ENCODE measurements around the gene RAB40B. TPM values are rescaled to one million over a fixed set of nuclear protein-coding genes. Genes with fewer than 3 reads are reported as not detected.

RAB40B gene
- total and polyA plus RNA-seq, 4 donors, result 4.9 to 12.2 (median 9.1) TPM

DNA sequence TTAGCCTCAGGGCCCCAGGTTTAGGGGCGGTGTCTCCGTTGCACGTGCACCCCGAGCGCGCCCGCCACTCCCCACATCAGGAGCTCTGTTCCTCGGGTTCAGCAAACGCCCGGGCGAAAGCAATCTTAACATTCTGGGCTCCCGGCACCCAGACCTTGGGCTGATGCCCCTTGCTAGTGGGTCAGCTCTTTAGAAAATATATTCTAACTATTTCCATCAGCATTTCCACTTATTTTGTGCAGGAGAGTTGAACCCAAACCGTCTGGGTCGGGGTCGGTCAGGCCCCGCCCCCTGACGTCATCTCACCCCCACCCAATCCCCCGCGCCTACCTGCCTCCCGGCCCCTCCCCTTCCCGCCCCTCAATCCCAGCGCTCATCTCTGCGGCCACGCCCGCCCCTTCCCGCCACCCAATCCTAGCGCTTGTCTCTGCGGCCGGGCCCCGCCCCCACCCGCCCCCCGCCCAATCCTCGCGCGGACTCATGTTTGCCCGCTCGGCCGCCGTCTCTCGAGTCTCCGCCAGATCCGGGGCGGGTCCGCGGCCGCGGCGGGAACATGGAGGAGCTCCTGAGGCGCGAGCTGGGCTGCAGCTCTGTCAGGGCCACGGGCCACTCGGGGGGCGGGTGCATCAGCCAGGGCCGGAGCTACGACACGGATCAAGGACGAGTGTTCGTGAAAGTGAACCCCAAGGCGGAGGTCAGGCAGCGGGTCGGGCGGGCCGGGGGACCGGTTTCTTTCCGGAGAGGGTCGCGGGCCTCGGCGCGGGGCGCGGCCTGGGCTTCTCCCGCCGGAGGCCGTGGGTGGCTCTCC lies 17.9 kb upstream of the RAB40B start, which contains the start of gene FN3KRP:
FN3KRP (plus strand) TSS at position 504 of the 808 bp plus-strand sequence; CDS start at position 554, 50 bp downstream.
- Histone ChIP-seq H3K36me3 (ENCODE audit: control insufficient read depth in 4 of 4, insufficient read depth in 4 of 4, low read length in 4 of 4) (peaks cover 0 to 15% (median 9%) of the 10 kb centered on the region in 4 donors), H3K9me3 (ENCODE audit: control insufficient read depth in 4 of 4, insufficient read depth in 3 of 4, low read length in 3 of 4) (no peaks in the 10 kb centered on the region), H3K27ac (ENCODE audit: low read depth in 1 of 2, low read length in 1 of 2) (peak within 1 kb of the TSS; percentile 46 to 61), H3K4me3 (peak within 1 kb of the TSS; percentile 92), H3K27me3 (ENCODE audit: control insufficient read depth in 3 of 3, insufficient read depth in 3 of 3, low read length in 2 of 3) (no peaks in the 10 kb centered on the region), H3K9ac (ENCODE audit: insufficient read depth in 1 of 2, low read length in 2 of 2) (peak within 1 kb of the TSS; percentile 57 to 58), H3K4me1 (ENCODE audit: control insufficient read depth in 5 of 5, insufficient read depth in 5 of 5, low read length in 5 of 5) (peaks cover 3 to 14% (median 5%) of the 10 kb centered on the region in 5 donors)
- ATAC-seq (ENCODE audit: insufficient read depth, low FRiP score) (peak; percentile 89), DNase-seq (peak; percentile 94 to 98 (median 96))
- 0% methylated on average over 64 to 75 of the region's 75 CpGs for WGBS, 2 donors
- TF ChIP-seq, protein P1, sequence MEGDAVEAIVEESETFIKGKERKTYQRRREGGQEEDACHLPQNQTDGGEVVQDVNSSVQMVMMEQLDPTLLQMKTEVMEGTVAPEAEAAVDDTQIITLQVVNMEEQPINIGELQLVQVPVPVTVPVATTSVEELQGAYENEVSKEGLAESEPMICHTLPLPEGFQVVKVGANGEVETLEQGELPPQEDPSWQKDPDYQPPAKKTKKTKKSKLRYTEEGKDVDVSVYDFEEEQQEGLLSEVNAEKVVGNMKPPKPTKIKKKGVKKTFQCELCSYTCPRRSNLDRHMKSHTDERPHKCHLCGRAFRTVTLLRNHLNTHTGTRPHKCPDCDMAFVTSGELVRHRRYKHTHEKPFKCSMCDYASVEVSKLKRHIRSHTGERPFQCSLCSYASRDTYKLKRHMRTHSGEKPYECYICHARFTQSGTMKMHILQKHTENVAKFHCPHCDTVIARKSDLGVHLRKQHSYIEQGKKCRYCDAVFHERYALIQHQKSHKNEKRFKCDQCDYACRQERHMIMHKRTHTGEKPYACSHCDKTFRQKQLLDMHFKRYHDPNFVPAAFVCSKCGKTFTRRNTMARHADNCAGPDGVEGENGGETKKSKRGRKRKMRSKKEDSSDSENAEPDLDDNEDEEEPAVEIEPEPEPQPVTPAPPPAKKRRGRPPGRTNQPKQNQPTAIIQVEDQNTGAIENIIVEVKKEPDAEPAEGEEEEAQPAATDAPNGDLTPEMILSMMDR (IDR thresholded peaks at IDR 0.05; ENCODE audit: control extremely low read depth, extremely low read depth), result no peak

DNA sequence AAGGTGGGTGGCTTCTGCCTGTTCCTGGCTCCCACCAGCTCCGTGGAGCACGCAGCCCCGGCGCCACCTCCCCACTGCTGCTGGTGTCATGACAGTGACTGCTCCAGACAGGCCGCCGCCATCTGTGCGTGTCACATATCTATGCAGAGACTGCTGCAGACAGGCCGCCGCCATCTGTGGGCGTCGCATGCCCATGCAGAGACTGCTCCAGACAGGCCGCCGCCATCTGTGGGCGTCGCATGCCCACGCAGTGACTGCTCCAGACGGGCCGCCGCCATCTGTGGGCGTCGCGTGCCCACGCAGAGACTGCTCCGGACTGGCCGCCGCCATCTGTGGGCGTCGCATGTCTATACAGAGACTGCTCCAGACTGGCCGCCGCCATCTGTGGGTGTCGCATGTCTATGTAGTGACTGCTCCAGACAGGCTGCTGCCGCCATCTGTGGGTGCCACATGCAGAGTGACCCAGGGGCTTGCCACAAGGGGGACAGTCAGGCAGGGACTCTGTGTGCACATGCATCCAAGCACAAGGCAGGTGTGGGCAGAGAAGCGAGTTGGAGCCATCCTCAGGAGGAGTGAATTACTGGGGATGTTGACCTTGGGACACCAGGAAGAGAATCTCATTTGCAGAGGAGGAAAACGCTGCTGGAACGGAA lies 14.7 kb upstream of the RAB40B start:
- TF ChIP-seq, protein P1 (IDR thresholded peaks at IDR 0.05; ENCODE audit: control extremely low read depth, extremely low read depth), result no peak

DNA sequence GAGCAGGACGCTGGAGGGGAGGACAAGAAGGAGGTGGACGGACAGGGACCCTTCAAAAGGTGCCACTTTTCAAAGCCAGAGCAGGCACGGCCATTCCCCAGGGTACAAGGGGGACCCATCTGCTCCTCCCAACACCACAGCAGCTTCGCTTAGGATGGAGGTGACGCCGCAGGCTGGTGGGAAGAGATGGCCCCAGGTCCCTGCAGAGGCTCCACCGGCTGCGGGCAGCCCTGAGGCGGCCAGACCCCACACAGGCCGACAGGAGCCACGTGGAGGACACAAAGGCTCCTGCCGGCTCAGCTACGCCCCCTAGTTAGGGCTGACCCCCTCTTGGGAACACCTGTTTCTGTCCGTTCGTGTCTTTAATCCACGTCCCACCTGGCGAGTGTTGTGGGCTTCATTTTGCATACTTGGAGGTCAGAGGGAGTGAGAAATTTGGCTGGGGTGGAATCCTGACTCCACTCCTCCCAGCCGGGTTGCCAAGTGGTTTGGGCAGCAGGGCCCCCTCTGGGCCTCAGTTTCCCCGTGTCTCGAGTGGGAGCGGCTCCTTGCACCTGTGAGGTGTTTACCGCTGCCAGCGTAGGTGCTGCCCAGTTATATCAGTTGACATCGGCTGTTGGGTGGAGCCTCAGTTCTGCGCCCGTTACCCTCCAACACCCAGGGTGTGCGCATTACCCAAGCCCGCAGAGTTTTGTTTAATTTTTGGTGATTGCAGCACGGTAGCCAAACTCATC lies 12.2 kb upstream of the RAB40B start:
- TF ChIP-seq, protein P1 (IDR thresholded peaks at IDR 0.05; ENCODE audit: control extremely low read depth, extremely low read depth), result no peak
- Histone ChIP-seq H3K9me3 (ENCODE audit: control insufficient read depth in 4 of 4, insufficient read depth in 3 of 4, low read length in 3 of 4) (peaks cover 0 to 3% (median 0%) of the 10 kb centered on the region in 4 donors), H3K27me3 (ENCODE audit: control insufficient read depth in 3 of 3, insufficient read depth in 3 of 3, low read length in 2 of 3) (no peaks in the 10 kb centered on the region), H3K27ac (ENCODE audit: low read depth in 1 of 2, low read length in 1 of 2) (no peak overlapping the region), H3K9ac (ENCODE audit: insufficient read depth in 1 of 2, low read length in 2 of 2) (no peak overlapping the region), H3K4me3 (no peak overlapping the region), H3K4me1 (ENCODE audit: control insufficient read depth in 5 of 5, insufficient read depth in 5 of 5, low read length in 5 of 5) (peaks cover 0 to 1% (median 0%) of the 10 kb centered on the region in 5 donors), H3K36me3 (ENCODE audit: control insufficient read depth in 4 of 4, insufficient read depth in 4 of 4, low read length in 4 of 4) (no peaks in the 10 kb centered on the region)
- ATAC-seq (ENCODE audit: insufficient read depth, low FRiP score) (no peak), DNase-seq (no peak)
- 73 to 77% methylated on average over 29 of the region's 29 CpGs for WGBS, 2 donors

More for the DNA sequence above, 14.7 kb upstream of the RAB40B start:
- Histone ChIP-seq H3K27ac (ENCODE audit: low read depth in 1 of 2, low read length in 1 of 2) (no peak overlapping the region), H3K27me3 (ENCODE audit: control insufficient read depth in 3 of 3, insufficient read depth in 3 of 3, low read length in 2 of 3) (no peaks in the 10 kb centered on the region), H3K9me3 (ENCODE audit: control insufficient read depth in 4 of 4, insufficient read depth in 3 of 4, low read length in 3 of 4) (peaks cover 0 to 3% (median 0%) of the 10 kb centered on the region in 4 donors), H3K9ac (ENCODE audit: insufficient read depth in 1 of 2, low read length in 2 of 2) (no peak overlapping the region), H3K4me1 (ENCODE audit: control insufficient read depth in 5 of 5, insufficient read depth in 5 of 5, low read length in 5 of 5) (peaks cover 3 to 14% (median 5%) of the 10 kb centered on the region in 5 donors), H3K4me3 (no peak overlapping the region), H3K36me3 (ENCODE audit: control insufficient read depth in 4 of 4, insufficient read depth in 4 of 4, low read length in 4 of 4) (no peaks in the 10 kb centered on the region)
- ATAC-seq (ENCODE audit: insufficient read depth, low FRiP score), result no peak
- 92 to 93% methylated on average over 35 of the region's 35 CpGs for WGBS, 2 donors
- no peak for DNase-seq
